HFFc6 (cell line): ENCODE data around the gene MTA1. TPM values are rescaled to one million over a fixed set of nuclear protein-coding genes. Genes with fewer than 3 reads are reported as not detected.

Source experiments
- DNase-seq: peaks from one replicate; pipeline ENCODE4 v3.0.0-alpha.2; 2018
- H3K27ac Mint-ChIP-seq: 2 replicates; pipeline ENCODE4 v1.8.0; 2020; ENCODE audit warnings: mild to moderate bottlenecking, mixed read lengths
- H3K27me3 Mint-ChIP-seq: 2 replicates; pipeline ENCODE4 v1.8.0; 2021; ENCODE audit warnings: mild to moderate bottlenecking, moderate library complexity, mixed read lengths; ENCODE audit not compliant: insufficient read depth
- H3K36me3 Mint-ChIP-seq: 2 replicates; pipeline ENCODE4 v1.8.0; 2021; ENCODE audit warnings: low read depth, mixed read lengths
- H3K4me1 Mint-ChIP-seq: 2 replicates; pipeline ENCODE4 v1.8.0; 2020; ENCODE audit warnings: low read depth, mixed read lengths
- H3K4me3 Mint-ChIP-seq: 2 replicates; pipeline ENCODE4 v1.8.0; 2020; ENCODE audit warnings: mild to moderate bottlenecking, moderate library complexity, mixed read lengths
- H3K9me3 Mint-ChIP-seq: 2 replicates; pipeline ENCODE4 v1.8.0; 2020; ENCODE audit warnings: mild to moderate bottlenecking, mixed read lengths
- CTCF ChIP-seq: fragments of 200-600 bp; sonication (generic); IDR thresholded peaks from 2 replicates; pipeline ENCODE4 v1.5.0; 2021; ENCODE audit warnings: antibody characterized with exemption, mild to moderate bottlenecking
- total RNA-seq, 6 experiments: library from RNA; stranded (reverse); fragmentation: NEBNext Ultra II Directional; extraction: Animal tissue kit (Norgen Biotek cat#: 25700); gene quantifications; 2 replicates in 1 of 6; 3 replicates in 5 of 6; pipeline ENCODE4 v1.2.3, GENCODE V29; 2021

Gene MTA1
- total RNA-seq, 6 experiments from 2014 or later = 67.5 to 71.3 (median 69.2) TPM

- Mint-ChIP-seq H3K27me3 (no peaks in the 10 kb centered on the region), H3K4me1 (peaks cover 21% of the 10 kb centered on the region), H3K36me3 (peaks cover 11% of the 10 kb centered on the region), H3K27ac (peak overlapping the region; percentile 38; the same call in 1 of the 2 replicates), H3K4me3 (no peak overlapping the region), H3K9me3 (0 out of 2 replicates have a peak, but pooled peaks cover 4% of the 10 kb centered on the region)
- no peak for DNase-seq
- TF ChIP-seq CTCF = no peak
Observed at GRCh38 chr14:105422695-105423487, 3.3 kb downstream of the MTA1 start.

- H3K36me3 Mint-ChIP-seq = peaks cover 11% of the 10 kb centered on the region
- H3K9me3 Mint-ChIP-seq = 0 out of 2 replicates have a peak, but pooled peaks cover 4% of the 10 kb centered on the region
- no peak for TF ChIP-seq CTCF
- H3K4me1 Mint-ChIP-seq = peaks cover 20% of the 10 kb centered on the region
- no peak overlapping the region for H3K4me3 Mint-ChIP-seq
- no peaks in the 10 kb centered on the region for H3K27me3 Mint-ChIP-seq
- no peak overlapping the region for H3K27ac Mint-ChIP-seq
- DNase-seq = no peak
Observed at GRCh38 chr14:105423488-105424195, 4.0 kb downstream of the MTA1 start.

- H3K9me3 Mint-ChIP-seq = 0 out of 2 replicates have a peak, but pooled peaks cover 4% of the 10 kb centered on the region
- H3K4me1 Mint-ChIP-seq = peaks cover 16% of the 10 kb centered on the region
- H3K27ac Mint-ChIP-seq = no peak overlapping the region
- H3K4me3 Mint-ChIP-seq = no peak overlapping the region
- no peak for TF ChIP-seq CTCF
- peaks cover 11% of the 10 kb centered on the region for H3K36me3 Mint-ChIP-seq
- no peak for DNase-seq
- no peaks in the 10 kb centered on the region for H3K27me3 Mint-ChIP-seq
Observed at GRCh38 chr14:105424861-105425260, 5.2 kb downstream of the MTA1 start.

- TF ChIP-seq CTCF = no peak
- Mint-ChIP-seq H3K27ac (no peak overlapping the region), H3K36me3 (peaks cover 18% of the 10 kb centered on the region), H3K4me1 (peaks cover 26% of the 10 kb centered on the region), H3K4me3 (no peak overlapping the region), H3K27me3 (no peaks in the 10 kb centered on the region), H3K9me3 (0 out of 2 replicates have a peak, but pooled peaks cover 4% of the 10 kb centered on the region)
- DNase-seq = no peak
Observed at GRCh38 chr14:105425823-105426247, 6.2 kb downstream of the MTA1 start.

- H3K4me3 Mint-ChIP-seq = no peak overlapping the region
Observed at GRCh38 chr14:105426416-105427130, 6.9 kb downstream of the MTA1 start.

More at GRCh38 chr14:105426416-105427130, 6.9 kb downstream of the MTA1 start:
- no peaks in the 10 kb centered on the region for H3K27me3 Mint-ChIP-seq
- H3K9me3 Mint-ChIP-seq = 0 out of 2 replicates have a peak, but pooled peaks cover 4% of the 10 kb centered on the region
- no peak overlapping the region for H3K27ac Mint-ChIP-seq
- TF ChIP-seq CTCF = no peak
- DNase-seq = no peak
- H3K4me1 Mint-ChIP-seq = peaks cover 28% of the 10 kb centered on the region
- peaks cover 20% of the 10 kb centered on the region for H3K36me3 Mint-ChIP-seq
